Measurements from ENCODE around the gene COQ7.

Gene COQ7

GRCh38 chr16:19084139-19084538, 16.7 kb downstream of the COQ7 start:
- no peak overlapping the region for H3K4me3 ChIP-seq (ENCODE audit: severe bottlenecking)
- H3K9me3 ChIP-seq (ENCODE audit: severe bottlenecking), result no peaks in the 10 kb centered on the region
- TF ChIP-seq, protein P1, sequence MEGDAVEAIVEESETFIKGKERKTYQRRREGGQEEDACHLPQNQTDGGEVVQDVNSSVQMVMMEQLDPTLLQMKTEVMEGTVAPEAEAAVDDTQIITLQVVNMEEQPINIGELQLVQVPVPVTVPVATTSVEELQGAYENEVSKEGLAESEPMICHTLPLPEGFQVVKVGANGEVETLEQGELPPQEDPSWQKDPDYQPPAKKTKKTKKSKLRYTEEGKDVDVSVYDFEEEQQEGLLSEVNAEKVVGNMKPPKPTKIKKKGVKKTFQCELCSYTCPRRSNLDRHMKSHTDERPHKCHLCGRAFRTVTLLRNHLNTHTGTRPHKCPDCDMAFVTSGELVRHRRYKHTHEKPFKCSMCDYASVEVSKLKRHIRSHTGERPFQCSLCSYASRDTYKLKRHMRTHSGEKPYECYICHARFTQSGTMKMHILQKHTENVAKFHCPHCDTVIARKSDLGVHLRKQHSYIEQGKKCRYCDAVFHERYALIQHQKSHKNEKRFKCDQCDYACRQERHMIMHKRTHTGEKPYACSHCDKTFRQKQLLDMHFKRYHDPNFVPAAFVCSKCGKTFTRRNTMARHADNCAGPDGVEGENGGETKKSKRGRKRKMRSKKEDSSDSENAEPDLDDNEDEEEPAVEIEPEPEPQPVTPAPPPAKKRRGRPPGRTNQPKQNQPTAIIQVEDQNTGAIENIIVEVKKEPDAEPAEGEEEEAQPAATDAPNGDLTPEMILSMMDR (IDR thresholded peaks at IDR 0.05; ENCODE audit: poor library complexity, severe bottlenecking), result no peak

GRCh38 chr16:19084879-19085278, 17.5 kb downstream of the COQ7 start:
- DNase-seq (ENCODE audit: low spot score), result no peak
- no peaks in the 10 kb centered on the region for H3K27me3 ChIP-seq (ENCODE audit: insufficient read depth, poor library complexity, severe bottlenecking)
- no peaks in the 10 kb centered on the region for H3K9me3 ChIP-seq (ENCODE audit: severe bottlenecking)
- no peak overlapping the region for H3K27ac ChIP-seq (ENCODE audit: poor library complexity, severe bottlenecking)
- ATAC-seq (ENCODE audit: low read depth), result no peak
- TF ChIP-seq, protein P1 (IDR thresholded peaks at IDR 0.05; ENCODE audit: poor library complexity, severe bottlenecking), result no peak
- no peaks in the 10 kb centered on the region for H3K4me1 ChIP-seq (ENCODE audit: insufficient read depth, poor library complexity, severe bottlenecking)
- peaks cover 7% of the 10 kb centered on the region; the same call in 1 of the 2 replicates for H3K36me3 ChIP-seq (ENCODE audit: low read depth)
- no peak overlapping the region for H3K4me3 ChIP-seq (ENCODE audit: severe bottlenecking)

More at GRCh38 chr16:19084139-19084538, 16.7 kb downstream of the COQ7 start:
- H3K4me1 ChIP-seq (ENCODE audit: insufficient read depth, poor library complexity, severe bottlenecking), result no peaks in the 10 kb centered on the region
- ATAC-seq (ENCODE audit: low read depth) (no peak), DNase-seq (ENCODE audit: low spot score) (no peak)
- no peak overlapping the region for H3K27ac ChIP-seq (ENCODE audit: poor library complexity, severe bottlenecking)
- peaks cover 9% of the 10 kb centered on the region; the same call in 1 of the 2 replicates for H3K36me3 ChIP-seq (ENCODE audit: low read depth)
- H3K27me3 ChIP-seq (ENCODE audit: insufficient read depth, poor library complexity, severe bottlenecking), result no peaks in the 10 kb centered on the region

DNA sequence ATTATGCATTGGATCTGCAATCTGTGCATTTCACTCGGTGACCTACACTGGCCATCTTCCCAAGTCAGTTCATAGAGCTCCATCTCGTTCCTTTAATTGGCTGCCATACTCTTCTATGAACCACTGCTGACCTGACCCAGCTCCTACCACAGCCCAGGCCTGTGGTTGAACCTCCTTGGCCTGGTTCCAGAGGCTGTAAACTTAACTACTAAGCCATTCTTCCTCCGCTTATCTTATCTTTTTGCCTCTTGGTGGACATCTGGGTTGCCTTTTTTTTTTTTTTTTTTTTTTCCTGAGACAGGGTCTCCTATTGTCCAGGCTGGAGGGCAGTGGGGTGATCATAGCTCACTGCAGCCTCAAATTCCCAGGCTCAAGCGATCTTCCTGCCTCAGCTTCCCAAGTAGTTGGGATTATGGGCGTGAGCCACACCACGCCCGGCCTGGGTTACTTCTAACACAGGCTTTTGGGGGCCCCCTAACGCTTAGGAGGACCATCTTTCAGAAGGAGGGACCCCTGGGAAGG, 18.3 kb downstream of the COQ7 start:
- Histone ChIP-seq H3K9me3 (ENCODE audit: severe bottlenecking) (no peaks in the 10 kb centered on the region), H3K4me3 (ENCODE audit: severe bottlenecking) (no peak overlapping the region), H3K4me1 (ENCODE audit: insufficient read depth, poor library complexity, severe bottlenecking) (no peaks in the 10 kb centered on the region), H3K27me3 (ENCODE audit: insufficient read depth, poor library complexity, severe bottlenecking) (no peaks in the 10 kb centered on the region), H3K27ac (ENCODE audit: poor library complexity, severe bottlenecking) (no peak overlapping the region), H3K36me3 (ENCODE audit: low read depth) (peaks cover 7% of the 10 kb centered on the region; the same call in 1 of the 2 replicates)
- DNase-seq (ENCODE audit: low spot score), result no peak
- TF ChIP-seq, protein P1 (IDR thresholded peaks at IDR 0.05; ENCODE audit: poor library complexity, severe bottlenecking), result no peak
- ATAC-seq (ENCODE audit: low read depth), result no peak

- Histone ChIP-seq H3K4me1 (ENCODE audit: insufficient read depth, poor library complexity, severe bottlenecking) (peaks cover under 1% of the 10 kb centered on the region), H3K4me3 (ENCODE audit: severe bottlenecking) (peak overlapping the region; percentile 19), H3K27ac (ENCODE audit: poor library complexity, severe bottlenecking) (no peak overlapping the region), H3K9me3 (ENCODE audit: severe bottlenecking) (no peaks in the 10 kb centered on the region), H3K27me3 (ENCODE audit: insufficient read depth, poor library complexity, severe bottlenecking) (no peaks in the 10 kb centered on the region), H3K36me3 (ENCODE audit: low read depth) (peaks cover 5% of the 10 kb centered on the region; the same call in 1 of the 2 replicates)
- TF ChIP-seq, protein P1 (IDR thresholded peaks at IDR 0.05; ENCODE audit: poor library complexity, severe bottlenecking), result peak; percentile 99
- peak; percentile 88 for DNase-seq (ENCODE audit: low spot score)
- peak; percentile 93 for ATAC-seq (ENCODE audit: low read depth)
Measured at GRCh38 chr16:19086322-19087199, 19.1 kb downstream of the COQ7 start.

Data from RWPE2 (cell line).